OCI-LY3 (cell line): ENCODE data around the gene SGIP1.

Experiments used
- H2AFZ ChIP-seq: fragments of 200-600, 300-600 bp; shearing (Covaris generic); 2 replicates; pipeline ENCODE4 v1.6.0; 2014; ENCODE audit warnings: antibody characterized with exemption, low read depth, low read length
- H3K27ac ChIP-seq: fragments of 200-600, 300-600 bp; sonication (generic); 2 replicates; pipeline ENCODE4 v1.5.1; 2014; ENCODE audit warnings: mild to moderate bottlenecking, low read length, moderate library complexity, mixed read lengths
- H3K27me3 ChIP-seq: fragments of 200-600, 300-600 bp; sonication (generic); 2 replicates; pipeline ENCODE4 v1.6.1; 2014; ENCODE audit warnings: low read depth, low read length, mixed read lengths
- H3K36me3 ChIP-seq: fragments of 200-600, 300-600 bp; sonication (generic); replicated peaks from 2 replicates; pipeline ENCODE3; 2014; ENCODE audit warnings: low read depth, low read length, mixed read lengths
- H3K4me1 ChIP-seq: fragments of 300-600, 200-600 bp; sonication (generic); 2 replicates; pipeline ENCODE4 v1.6.1; 2014; ENCODE audit warnings: low read length, mixed read lengths
- H3K4me2 ChIP-seq: fragments of 200-600, 300-600 bp; sonication (generic); 2 replicates; pipeline ENCODE4 v1.6.1; 2014; ENCODE audit warnings: low read length, mixed read lengths
- H3K4me3 ChIP-seq: fragments of 300-600, 200-600 bp; sonication (generic); 2 replicates; pipeline ENCODE4 v1.5.1; 2014; ENCODE audit warnings: antibody characterized with exemption, mild to moderate bottlenecking, low read length, moderate library complexity
- H3K79me2 ChIP-seq: fragments of 300-600, 200-600 bp; shearing (Covaris generic); 2 replicates; pipeline ENCODE4 v1.6.1; 2014; ENCODE audit warnings: mild to moderate bottlenecking, low read length, mixed read lengths
- H3K9ac ChIP-seq: fragments of 300-600, 200-600 bp; shearing (Covaris generic); 2 replicates; pipeline ENCODE4 v1.6.0; 2014; ENCODE audit warnings: mild to moderate bottlenecking, low read length, moderate library complexity
- H3K9me3 ChIP-seq: fragments of 200-600, 300-600 bp; shearing (Covaris generic); 2 replicates; pipeline ENCODE4 v1.6.1; 2014; ENCODE audit warnings: low read length, mixed read lengths; ENCODE audit not compliant: insufficient read depth
- H4K20me1 ChIP-seq: fragments of 200-600, 300-600 bp; sonication (generic); 2 replicates; pipeline ENCODE4 v1.6.1; 2016; ENCODE audit warnings: low read length, mixed read lengths; ENCODE audit not compliant: insufficient read depth
- CTCF ChIP-seq: fragments of 200-600, 300-600 bp; sonication (generic); IDR thresholded peaks from 2 replicates; pipeline ENCODE4 v1.5.1; 2014; ENCODE audit warnings: antibody characterized with exemption, low read length, low read depth
- EZH2phosphoT487 ChIP-seq: fragments of 200-600 bp; shearing (Covaris generic); IDR thresholded peaks from 2 replicates; pipeline ENCODE4 v1.6.1; 2018; ENCODE audit warnings: antibody characterized with exemption, mixed run types, low read depth

The SGIP1 gene

GRCh38 chr1:66539491-66539890, 5.5 kb downstream of the SGIP1 start:
- Histone ChIP-seq H3K4me3 (no peak overlapping the region), H3K27me3 (no peaks in the 10 kb centered on the region), H2AFZ (no peak overlapping the region), H3K4me2 (no peak overlapping the region), H3K9ac (no peak overlapping the region), H4K20me1 (no peaks in the 10 kb centered on the region), H3K9me3 (no peaks in the 10 kb centered on the region), H3K4me1 (no peaks in the 10 kb centered on the region), H3K79me2 (no peaks in the 10 kb centered on the region), H3K36me3 (no peaks in the 10 kb centered on the region), H3K27ac (no peak overlapping the region)
- TF ChIP-seq EZH2phosphoT487 (no peak), CTCF (no peak)

- Histone ChIP-seq H3K79me2 (no peaks in the 10 kb centered on the region), H3K27ac (no peak overlapping the region)
Measured at GRCh38 chr1:66540434-66541032, 6.6 kb downstream of the SGIP1 start.

GRCh38 chr1:66542314-66542713, 8.4 kb downstream of the SGIP1 start:
- Histone ChIP-seq H3K9ac (no peak overlapping the region), H2AFZ (no peak overlapping the region), H3K36me3 (no peaks in the 10 kb centered on the region), H4K20me1 (no peaks in the 10 kb centered on the region), H3K27me3 (no peaks in the 10 kb centered on the region), H3K79me2 (no peaks in the 10 kb centered on the region), H3K27ac (no peak overlapping the region), H3K4me3 (no peak overlapping the region), H3K4me1 (no peaks in the 10 kb centered on the region), H3K4me2 (no peak overlapping the region), H3K9me3 (no peaks in the 10 kb centered on the region)
- TF ChIP-seq CTCF (no peak), EZH2phosphoT487 (no peak)

More at GRCh38 chr1:66540434-66541032, 6.6 kb downstream of the SGIP1 start:
- H3K4me1 ChIP-seq = no peaks in the 10 kb centered on the region
- TF ChIP-seq EZH2phosphoT487 = no peak
- no peak for TF ChIP-seq CTCF
- H3K9me3 ChIP-seq = no peaks in the 10 kb centered on the region
- no peak overlapping the region for H3K4me2 ChIP-seq
- no peaks in the 10 kb centered on the region for H3K27me3 ChIP-seq
- no peak overlapping the region for H2AFZ ChIP-seq
- no peak overlapping the region for H3K4me3 ChIP-seq
- H3K36me3 ChIP-seq = no peaks in the 10 kb centered on the region
- H4K20me1 ChIP-seq = no peaks in the 10 kb centered on the region
- no peak overlapping the region for H3K9ac ChIP-seq

GRCh38 chr1:66542811-66543767, 9.1 kb downstream of the SGIP1 start:
- H3K4me3 ChIP-seq = no peak overlapping the region
- H4K20me1 ChIP-seq = no peaks in the 10 kb centered on the region
- H3K4me1 ChIP-seq = no peaks in the 10 kb centered on the region
- H3K27me3 ChIP-seq = no peaks in the 10 kb centered on the region
- H3K27ac ChIP-seq = no peak overlapping the region
- no peaks in the 10 kb centered on the region for H3K79me2 ChIP-seq
- no peak overlapping the region for H3K4me2 ChIP-seq
- TF ChIP-seq CTCF (no peak), EZH2phosphoT487 (no peak)
- no peak overlapping the region for H3K9ac ChIP-seq
- H3K9me3 ChIP-seq = no peaks in the 10 kb centered on the region
- no peak overlapping the region for H2AFZ ChIP-seq
- no peaks in the 10 kb centered on the region for H3K36me3 ChIP-seq
